A549 (cell line): ENCODE measurements around the gene ZNF385B. TPM values are rescaled to one million over a fixed set of nuclear protein-coding genes. Genes with fewer than 3 reads are reported as not detected.

Experiments used
- ATAC-seq, 2 experiments: fragments of 200-7000 bp in 1 of 2; fragments of >200 bp in 1 of 2; cut with Nextera tagmentation in 1 of 2; cut with Tn5 transposase in 1 of 2; 3 replicates each; pipeline versions ENCODE4 v1.8.0 to v1.9.1; 2018 to 2020; ENCODE audit warnings: mild to moderate bottlenecking in 1 of 2, moderate library complexity in 1 of 2
- CTCF ChIA-PET: fragments of 300-600 bp; sonication (Branson Sonifier 250); formaldehyde crosslinking; extraction: SDS; loops from one replicate; lab custom pipeline; 2021; ENCODE audit warnings: antibody characterized with exemption, inconsistent platforms; lab: Yijun Ruan, JAX
- POLR2A ChIA-PET: fragments of 350-600 bp; formaldehyde crosslinking; extraction: SDS; loops from one replicate; lab custom pipeline; 2021; ENCODE audit warnings: antibody characterized with exemption, inconsistent platforms; lab: Yijun Ruan, JAX
- DNase-seq, 2 experiments: peaks; one replicate each; pipeline versions ENCODE4 v3.0.0 to v3.0.0-alpha.2; 2011 to 2016; ENCODE audit warnings: low read depth in 1 of 2, low spot score in 1 of 2
- FAIRE-seq: peaks from 2 replicates; lab custom pipeline; 2011; peaks lifted over from hg19 to GRCh38; lab: Jason Lieb, UNC
- H3K27ac ChIP-seq, 2 experiments: fragments of >200 bp; sonication (Bioruptor Twin); formaldehyde crosslinking; 3 replicates each; pipeline ENCODE4 v1.5.1; 2016 to 2017
- H3K4me1 ChIP-seq: fragments of >200 bp; sonication (Bioruptor Twin); formaldehyde crosslinking; 3 replicates; pipeline ENCODE4 v1.6.1; 2016
- H3K4me2 ChIP-seq: fragments of >200 bp; sonication (Bioruptor Twin); formaldehyde crosslinking; 3 replicates; pipeline ENCODE4 v1.6.1; 2016
- H3K4me3 ChIP-seq: fragments of >200 bp; sonication (Bioruptor Twin); formaldehyde crosslinking; 3 replicates; pipeline ENCODE4 v1.5.1; 2016
- H3K9me3 ChIP-seq: fragments of >200 bp; sonication (Bioruptor Twin); formaldehyde crosslinking; 3 replicates; pipeline ENCODE4 v1.6.1; 2016
- BHLHE40 ChIP-seq: IDR thresholded peaks from 2 replicates; pipeline ENCODE4 v1.6.1; 2012; ENCODE audit warnings: low read depth, low read length, inconsistent platforms
- CBX2 ChIP-seq: fragments of 200-600 bp; sonication (generic); IDR thresholded peaks from 2 replicates; pipeline ENCODE4 v1.6.1; 2016; ENCODE audit warnings: low read depth, mild to moderate bottlenecking, borderline replicate concordance
- CHD2 ChIP-seq: fragments of 150-350 bp; IDR thresholded peaks from 2 replicates; pipeline ENCODE4 v1.6.1; 2014; ENCODE audit warnings: low read length; ENCODE audit not compliant: partially characterized antibody
- CTCF ChIP-seq: fragments of >200 bp; sonication (Bioruptor Twin); formaldehyde crosslinking; IDR thresholded peaks from 3 replicates; pipeline ENCODE4 v1.5.1; 2016
- E2F6 ChIP-seq: IDR thresholded peaks from 2 replicates; pipeline ENCODE4 v1.6.1; 2012; ENCODE audit warnings: low read depth, borderline replicate concordance
- FOSB ChIP-seq: fragments of 250-450 bp; sonication (Bioruptor Pico); IDR thresholded peaks from 2 replicates; pipeline ENCODE4 v1.5.0; 2020; ENCODE audit warnings: mild to moderate bottlenecking, moderate library complexity
- FOXS1 ChIP-seq: fragments of 250-450 bp; sonication (Bioruptor Pico); IDR thresholded peaks from 2 replicates; pipeline ENCODE4 v1.5.0; 2020; ENCODE audit warnings: mild to moderate bottlenecking, moderate library complexity
- HMGXB4 ChIP-seq: fragments of 250-450 bp; sonication (Bioruptor Pico); IDR thresholded peaks from 2 replicates; pipeline ENCODE4 v1.5.0; 2021; ENCODE audit warnings: mild to moderate bottlenecking, moderate library complexity, borderline replicate concordance
- JUN ChIP-seq, 2 experiments: fragments of >200 bp; sonication (Bioruptor Twin); formaldehyde crosslinking; IDR thresholded peaks; 2 replicates in 1 of 2; 3 replicates in 1 of 2; pipeline ENCODE4 v1.6.1; 2016 to 2017
- KDM5A ChIP-seq: fragments of 200-600 bp; sonication (generic); IDR thresholded peaks from 2 replicates; pipeline ENCODE4 v1.6.1; 2016; ENCODE audit warnings: antibody characterized with exemption, mild to moderate bottlenecking
- PHF8 ChIP-seq: fragments of 200-600 bp; sonication (generic); IDR thresholded peaks from 2 replicates; pipeline ENCODE4 v1.6.1; 2016; ENCODE audit warnings: low read depth, mild to moderate bottlenecking, antibody characterized with exemption, moderate library complexity, borderline replicate concordance
- RARB ChIP-seq: fragments of 250-450 bp; sonication (Bioruptor Pico); IDR thresholded peaks from 2 replicates; pipeline ENCODE4 v1.8.0; 2021; ENCODE audit warnings: mild to moderate bottlenecking, moderate library complexity
- USF2 ChIP-seq: fragments of 450-650 bp; IDR thresholded peaks from 2 replicates; pipeline ENCODE4 v1.6.1; 2014; ENCODE audit warnings: antibody characterized with exemption
- ZC3H11A ChIP-seq: fragments of 450-650 bp; IDR thresholded peaks from 2 replicates; pipeline ENCODE4 v1.6.1; 2014; ENCODE audit warnings: antibody characterized with exemption, mild to moderate bottlenecking
- ZSCAN20 ChIP-seq: fragments of 250-450 bp; sonication (Bioruptor Pico); IDR thresholded peaks from 2 replicates; pipeline ENCODE4 v1.8.0; 2022; ENCODE audit warnings: mild to moderate bottlenecking, moderate library complexity
- WGBS: methylation state at CpG from one replicate; pipeline ENCODE4 v1.1.6; 2017; ENCODE audit errors: missing lambda C conversion rate; 5-methylcytosine and 5-hydroxymethylcytosine counted together
- polyA plus RNA-seq, 4 experiments: library from polyadenylated mRNA; depleted of rRNA in 3 of 4; stranded (reverse); fragments of >200 nt; fragmentation: RNase III in 1 of 4; extraction: RNeasy Plus Mini Kit Qiagen cat#74134 plus additional on column Dnase treatment in 1 of 4; gene quantifications; 2 replicates in 3 of 4; 3 replicates in 1 of 4; pipeline ENCODE4 v1.2.3, GENCODE V29; 2011 to 2017

ZNF385B gene
- polyA plus RNA-seq, 2 of the 4 experiments (the other 2 are of a cell fraction), result not detected

GRCh38 chr2:179553382-179553781, 308.0 kb downstream of the ZNF385B start:
- 50% methylated on average over 3 of the region's 3 CpGs for WGBS

GRCh38 chr2:179551539-179552045, 309.8 kb downstream of the ZNF385B start:
- 15% methylated on average over 1 of the region's 1 CpG for WGBS
- ATAC-seq, result no peak
- CTCF ChIA-PET, result no interaction called here

More at GRCh38 chr2:179553382-179553781, 308.0 kb downstream of the ZNF385B start:
- no peak for FAIRE-seq
- Histone ChIP-seq H3K9me3 (no peaks in the 10 kb centered on the region), H3K27ac (no peak overlapping the region), H3K4me3 (no peak overlapping the region), H3K4me1 (no peaks in the 10 kb centered on the region), H3K4me2 (no peak overlapping the region)
- TF ChIP-seq ZSCAN20 (no peak), CBX2 (no peak), KDM5A (no peak), HMGXB4 (no peak), CHD2 (no peak)
- ChIA-PET CTCF (interaction anchor here (1.2 kb wide), 1 partner anchor 134 kb away, joined by 3 read pairs; no protein-coding TSS in a partner anchor), POLR2A (no interaction called here)
- ATAC-seq, result no peak
- no peak for DNase-seq

GRCh38 chr2:179550849-179551248, 310.6 kb downstream of the ZNF385B start:
- Histone ChIP-seq H3K4me3 (no peak overlapping the region), H3K4me1 (no peaks in the 10 kb centered on the region), H3K9me3 (no peaks in the 10 kb centered on the region), H3K27ac (no peak overlapping the region), H3K4me2 (no peak overlapping the region)
- ChIA-PET POLR2A (no interaction called here), CTCF (no interaction called here)
- FAIRE-seq (no peak), ATAC-seq (no peak), DNase-seq (no peak)
- WGBS, result 50% methylated on average over 4 of the region's 4 CpGs
- TF ChIP-seq USF2 (no peak), RARB (CRISPR knock-in tag) (no peak), CTCF (no peak), PHF8 (no peak), CHD2 (no peak), FOXS1 (CRISPR knock-in tag) (no peak), FOSB (CRISPR knock-in tag) (no peak), BHLHE40 (no peak), ZC3H11A (no peak)

More at GRCh38 chr2:179551539-179552045, 309.8 kb downstream of the ZNF385B start:
- FAIRE-seq, result no peak
- no peaks in the 10 kb centered on the region for H3K9me3 ChIP-seq
- no peak overlapping the region for H3K4me3 ChIP-seq
- H3K4me2 ChIP-seq, result no peak overlapping the region
- H3K27ac ChIP-seq, result no peak overlapping the region
- DNase-seq, result no peak
- POLR2A ChIA-PET, result no interaction called here
- TF ChIP-seq JUN (IDR thresholded peaks at IDR 0.05) (no peak), E2F6 (no peak)
- TF ChIP-seq, all 56 proteins: peak for 0
- H3K4me1 ChIP-seq, result no peaks in the 10 kb centered on the region
